NOMO-1 (cell line): ENCODE data around the gene TBX15.
A peak's percentile ranks its signal among the peaks of the same experiment; 100 is the strongest.
"Not testable (repeated sequence)": the region's sequence is repeated elsewhere in the genome, so short reads cannot be mapped to it uniquely, and the experiment has no call there.

Source experiments
- DNase-seq, 2 experiments: peaks; one replicate each; lab custom pipeline; 2025; ENCODE audit not compliant: unreplicated experiment in 2 of 2; lab: John Stamatoyannopoulos, UW

The TBX15 gene

GRCh38 chr1:118928739-118929554, 59.2 kb downstream of the TBX15 start:
- DNase-seq: no peak

GRCh38 chr1:118927427-118928187, 60.5 kb downstream of the TBX15 start:
- DNase-seq: no peak

DNA sequence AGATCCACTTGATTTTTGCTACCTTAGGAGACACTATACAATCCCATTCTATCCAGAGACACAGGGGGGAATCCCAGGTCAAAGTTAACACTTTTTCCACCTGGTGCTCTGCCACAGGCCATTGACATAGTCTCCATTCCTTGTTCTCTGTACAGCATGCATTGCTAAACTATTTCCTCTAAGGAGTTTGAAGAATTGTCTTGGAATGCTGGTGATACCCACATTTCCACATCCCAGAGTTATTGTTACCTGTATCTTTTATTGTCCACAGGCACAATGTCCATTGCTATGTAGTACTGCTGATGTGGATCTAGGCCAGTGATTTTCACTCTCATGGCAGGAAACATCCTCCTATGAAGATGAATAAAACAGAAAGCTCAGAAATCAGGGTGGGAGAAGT, 61.9 kb downstream of the TBX15 start:
- no peak for DNase-seq

GRCh38 chr1:118925651-118926050, 62.5 kb downstream of the TBX15 start:
- DNase-seq: no peak

DNA sequence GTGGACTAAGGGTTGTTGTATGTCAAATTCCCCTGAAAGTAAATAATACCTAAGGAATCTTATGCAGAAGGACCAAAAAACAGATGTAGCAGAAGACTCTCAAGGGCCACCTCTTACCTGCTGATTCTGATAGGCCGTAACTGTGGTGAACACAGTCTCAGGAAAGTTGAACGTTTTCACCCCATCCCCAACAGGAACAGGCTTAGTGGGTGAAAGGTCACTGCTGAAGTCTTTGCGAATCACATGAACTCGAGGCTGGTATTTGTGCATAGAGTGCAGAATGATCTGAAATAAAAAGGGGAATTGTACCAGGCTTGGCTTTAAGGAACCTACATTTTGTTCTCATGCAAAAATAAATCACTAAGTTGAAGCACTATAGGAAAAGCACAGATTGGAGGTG, 64.8 kb downstream of the TBX15 start:
- no peak for DNase-seq

- no peak for DNase-seq
Measured at GRCh38 chr1:118921994-118922393, 66.1 kb downstream of the TBX15 start.

DNA sequence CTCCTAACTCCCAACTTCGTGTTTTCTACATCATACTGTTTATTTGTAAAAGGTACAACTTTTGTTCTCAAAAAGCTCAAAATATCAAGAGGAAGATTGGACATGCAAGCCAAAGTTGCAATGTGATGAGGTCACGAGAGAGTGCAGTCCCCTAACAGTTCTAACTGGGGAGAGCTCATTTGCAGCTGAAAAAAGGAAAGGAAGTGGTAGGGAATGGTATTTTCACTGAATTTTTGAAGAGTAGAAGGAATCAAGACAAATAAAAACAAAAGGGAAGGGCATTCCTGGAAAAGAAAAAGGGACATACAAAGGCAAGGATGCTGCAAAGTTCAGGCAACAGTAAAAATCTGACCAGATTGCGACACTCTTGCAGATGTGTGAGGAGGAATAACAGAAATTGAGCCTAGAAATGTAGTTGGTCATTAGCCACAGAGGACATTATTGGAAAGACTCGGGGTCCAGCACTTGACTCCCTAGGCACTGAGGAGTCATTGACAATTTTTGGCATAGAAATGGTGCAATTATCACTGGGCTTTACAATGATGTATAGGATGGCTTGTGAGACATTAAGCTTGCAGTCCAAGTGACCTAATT, 67.9 kb downstream of the TBX15 start:
- no peak for DNase-seq

- DNase-seq: no peak
Measured at GRCh38 chr1:118918940-118919259, 69.2 kb downstream of the TBX15 start.

DNA sequence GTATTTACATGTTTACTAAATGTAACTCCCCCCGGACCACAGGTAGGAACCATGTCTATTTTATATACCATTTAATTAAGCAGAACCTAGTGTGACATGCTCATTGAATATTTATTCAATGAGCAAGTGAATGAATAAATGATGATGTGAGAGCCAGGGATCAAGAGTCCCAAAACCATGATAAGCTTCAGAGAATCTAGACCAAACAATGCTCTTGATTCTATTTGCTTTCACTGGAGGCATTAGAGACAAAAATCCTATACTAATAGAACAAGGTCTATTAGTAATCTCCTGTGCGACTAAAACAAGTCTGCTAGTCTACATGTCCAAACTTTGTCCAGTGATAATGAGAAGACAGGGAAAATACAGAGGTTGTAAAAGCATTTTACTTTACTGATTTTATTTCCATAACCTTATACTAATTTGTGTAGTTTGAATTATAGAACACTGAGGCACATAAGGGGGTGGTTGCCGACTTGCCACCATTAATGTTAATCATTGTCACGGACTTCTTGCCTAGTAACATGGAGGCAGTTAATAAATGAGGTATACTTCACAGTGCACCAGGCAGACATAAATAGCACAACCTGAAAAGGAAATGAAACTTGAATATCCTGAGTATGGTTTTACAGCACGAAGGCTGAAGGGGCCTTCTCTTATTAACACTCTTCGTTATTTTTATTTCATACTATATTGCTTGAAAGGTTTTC, 69.8 kb downstream of the TBX15 start:
- DNase-seq: peak in 1 of 2 experiments; percentile 33

GRCh38 chr1:118916346-118916745, 71.8 kb downstream of the TBX15 start:
- not testable (repeated sequence) for DNase-seq

- no peak for DNase-seq
Measured at GRCh38 chr1:118914379-118915161, 73.6 kb downstream of the TBX15 start.

- DNase-seq: no peak
Measured at GRCh38 chr1:118913818-118914217, 74.3 kb downstream of the TBX15 start.

GRCh38 chr1:118912574-118912973, 75.6 kb downstream of the TBX15 start:
- no peak for DNase-seq

DNA sequence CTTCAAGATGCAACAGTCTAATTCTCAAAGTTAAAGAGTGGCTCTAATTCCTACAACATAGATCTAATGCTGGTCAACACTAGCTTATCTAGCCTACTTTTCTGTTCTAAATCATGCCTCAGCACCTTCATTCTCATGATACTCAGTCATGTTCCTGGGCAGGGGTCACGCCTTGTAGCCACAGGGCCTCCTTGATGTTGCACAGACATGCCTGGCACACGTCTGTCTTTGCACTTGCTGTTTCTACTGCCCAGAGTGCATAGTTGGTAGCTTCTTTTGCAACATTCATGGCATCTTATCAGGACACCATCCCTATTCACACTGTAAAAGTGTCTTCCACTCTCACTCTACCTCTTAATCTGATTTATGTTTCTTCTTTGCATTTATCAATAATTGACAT, 76.6 kb downstream of the TBX15 start:
- DNase-seq: no peak

GRCh38 chr1:118907466-118907865, 80.7 kb downstream of the TBX15 start:
- DNase-seq: no peak

DNA sequence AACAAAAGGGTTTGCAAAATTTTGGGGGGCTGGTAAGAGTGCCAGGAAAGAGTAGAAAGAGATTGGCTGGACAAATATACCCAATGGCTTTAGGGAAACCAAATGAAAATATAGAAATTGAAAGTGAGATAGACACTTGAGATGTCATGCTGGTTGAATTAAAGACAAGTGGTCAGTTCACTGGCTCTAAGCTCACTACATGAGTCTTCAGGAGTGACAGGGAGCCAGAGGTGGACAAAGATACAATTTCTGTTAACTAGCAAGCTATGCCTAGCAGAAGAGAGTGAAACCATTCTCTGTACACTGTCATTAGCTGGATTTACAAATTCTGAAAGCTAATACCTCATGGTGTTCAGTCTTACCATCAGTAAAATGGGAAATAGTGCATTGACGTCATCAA, 82.5 kb downstream of the TBX15 start:
- DNase-seq: no peak

DNA sequence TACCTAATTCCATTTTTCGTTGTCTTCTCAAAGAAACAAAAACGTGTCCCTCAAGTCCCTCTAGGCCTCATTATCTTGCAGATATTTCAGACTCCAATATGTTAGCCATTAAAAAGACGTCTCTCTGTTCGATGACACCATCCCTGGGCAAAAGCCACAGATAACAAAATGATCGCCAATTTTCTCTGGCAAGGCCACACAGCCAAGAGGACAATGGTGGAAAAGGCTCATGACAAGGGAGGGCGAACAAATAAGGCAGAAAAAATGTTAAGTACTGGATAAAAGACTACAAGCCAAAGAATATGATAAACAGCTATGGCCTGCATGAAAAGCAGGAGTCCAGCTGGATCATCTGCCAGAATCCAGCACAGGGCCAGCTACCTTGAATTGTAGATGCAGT, 82.9 kb downstream of the TBX15 start:
- DNase-seq: no peak

GRCh38 chr1:118902711-118903191, 85.4 kb downstream of the TBX15 start:
- no peak for DNase-seq

DNA sequence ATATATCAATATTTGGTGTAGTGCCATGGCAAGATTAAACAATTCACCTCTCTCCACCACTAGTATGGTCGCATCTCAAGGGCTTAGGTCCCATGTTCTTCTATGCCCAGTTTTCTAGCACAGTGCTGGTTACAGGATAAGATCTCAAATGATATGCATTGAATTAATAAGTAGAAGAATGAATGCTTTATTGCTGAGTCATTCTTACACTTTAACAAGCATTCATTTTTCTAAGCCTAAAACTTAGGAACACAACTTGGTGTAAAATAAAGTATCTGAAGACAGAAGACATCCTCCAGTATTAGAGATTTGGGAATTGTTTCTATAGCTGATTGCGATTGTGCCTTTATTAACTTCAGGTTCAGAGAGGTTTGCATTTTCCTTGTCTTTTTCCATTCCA, 85.8 kb downstream of the TBX15 start:
- DNase-seq: no peak
